PC-3 (cell line): Measurements from ENCODE around the gene ARHGAP22. TPM values are rescaled to one million over a fixed set of nuclear protein-coding genes. Genes with fewer than 3 reads are reported as not detected.

Experiments
- ATAC-seq: fragments of 200-7000 bp; cut with Tn5 transposase; 2 replicates; pipeline ENCODE4 v1.9.1; 2020; ENCODE audit warnings: mild to moderate bottlenecking, moderate library complexity
- BruUV-seq: library from RNA; stranded (reverse); fragments of 400-500 nt; replicated peaks from 2 replicates; lab custom pipeline; 2021; lab: Mats Ljungman, UMichigan
- CTCF ChIA-PET: fragments of 300-600 bp; sonication (Branson Sonifier 250); formaldehyde crosslinking; loops from one replicate; lab custom pipeline; 2022; ENCODE audit warnings: antibody characterized with exemption; lab: Charles Lee
- POLR2A ChIA-PET: fragments of 300-600 bp; sonication (Branson Sonifier 250); formaldehyde crosslinking; loops from one replicate; lab custom pipeline; 2022; ENCODE audit warnings: antibody characterized with exemption; ENCODE audit not compliant: unreplicated experiment; lab: Charles Lee
- DNase-seq: peaks from one replicate; pipeline ENCODE4 v3.0.0-alpha.2; 2015
- H2AFZ ChIP-seq: fragments of 300-600 bp; sonication (generic); 2 replicates; pipeline ENCODE4 v1.6.0; 2016; ENCODE audit warnings: antibody characterized with exemption, low read length
- H3F3A ChIP-seq: fragments of 300-600 bp; sonication (generic); one replicate; pipeline ENCODE4 v1.6.0; 2017; ENCODE audit warnings: antibody characterized with exemption, low read length, control low read depth, mild to moderate bottlenecking; ENCODE audit not compliant: unreplicated experiment
- H3K27ac ChIP-seq: fragments of 300-600 bp; sonication (generic); 2 replicates; pipeline ENCODE4 v1.5.1; 2016; ENCODE audit warnings: mild to moderate bottlenecking, low read length
- H3K27me3 ChIP-seq: fragments of 300-600 bp; sonication (generic); 2 replicates; pipeline ENCODE4 v1.6.1; 2016; ENCODE audit warnings: low read length, mixed read lengths
- H3K36me3 ChIP-seq: fragments of 300-600 bp; sonication (generic); 2 replicates; pipeline ENCODE4 v1.6.1; 2016; ENCODE audit warnings: low read depth, mixed run types, low read length, mixed read lengths
- H3K4me1 ChIP-seq: fragments of 300-600 bp; sonication (generic); 2 replicates; pipeline ENCODE4 v1.5.1; 2016; ENCODE audit warnings: low read length; ENCODE audit not compliant: insufficient read depth
- H3K4me2 ChIP-seq: fragments of 300-600 bp; sonication (generic); 2 replicates; pipeline ENCODE4 v1.6.0; 2016; ENCODE audit warnings: low read length
- H3K4me3 ChIP-seq: fragments of 300-600 bp; sonication (generic); 2 replicates; pipeline ENCODE4 v1.5.1; 2016; ENCODE audit warnings: mild to moderate bottlenecking, low read length, mixed read lengths
- H3K79me2 ChIP-seq: fragments of 300-600 bp; sonication (generic); 2 replicates; pipeline ENCODE4 v1.6.1; 2017; ENCODE audit warnings: low read length, mixed read lengths
- H3K9ac ChIP-seq: fragments of 300-600 bp; sonication (generic); 2 replicates; pipeline ENCODE4 v1.6.0; 2016; ENCODE audit warnings: mild to moderate bottlenecking, low read length
- H3K9me2 ChIP-seq: fragments of 300-600 bp; sonication (generic); replicated peaks from 2 replicates; pipeline ENCODE4 v1.6.1; 2016; ENCODE audit warnings: mixed run types, low read length, mixed read lengths
- H3K9me3 ChIP-seq: fragments of 300-600 bp; sonication (generic); 2 replicates; pipeline ENCODE4 v1.6.1; 2016; ENCODE audit warnings: low read length, mixed read lengths
- H4K20me1 ChIP-seq: fragments of 300-600 bp; sonication (generic); 2 replicates; pipeline ENCODE4 v1.6.1; 2016; ENCODE audit warnings: low read length, mixed read lengths
- EZH2 ChIP-seq: fragments of 300-600 bp; sonication (generic); IDR thresholded peaks from one replicate; pipeline ENCODE4 v1.6.1; 2017; ENCODE audit warnings: antibody characterized with exemption, mild to moderate bottlenecking, low read length; ENCODE audit not compliant: unreplicated experiment
- EZH2phosphoT487 ChIP-seq: fragments of 300-600 bp; sonication (generic); IDR thresholded peaks from 2 replicates; pipeline ENCODE4 v1.6.1; 2018; ENCODE audit warnings: mild to moderate bottlenecking, antibody characterized with exemption, low read length, borderline replicate concordance
- intact Hi-C: fragments of 100-400 bp; cut with micrococcal nuclease; formaldehyde crosslinking; loops from 2 replicates; pipeline ENCODE4 v1.9.0; 2023
- total RNA-seq: library from RNA; depleted of rRNA; stranded (reverse); fragments of >200 nt; gene quantifications from 2 replicates; pipeline ENCODE4 v1.2.3, GENCODE V29; 2014
- TF ChIP-seq, protein P1 (sequence below): fragments of 300-600 bp; sonication (generic); conservative IDR thresholded peaks from 2 replicates; pipeline ENCODE4 v1.5.1; 2017; ENCODE audit warnings: antibody characterized with exemption, low read depth, mild to moderate bottlenecking, low read length

ARHGAP22 gene
- total RNA-seq, 1 experiment from 2014 or later: 12.2 TPM

- BruUV-seq: no TSS peak
- ChIA-PET POLR2A (no interaction called here), CTCF (interaction anchor here (0.7 kb wide), 1 partner anchor 114 kb away, joined by 3 read pairs; no protein-coding TSS in a partner anchor)
- Histone ChIP-seq H3F3A (no peaks in the 10 kb centered on the region), H3K4me2 (no peak overlapping the region), H3K79me2 (no peaks in the 10 kb centered on the region), H3K4me3 (no peak overlapping the region), H4K20me1 (no peaks in the 10 kb centered on the region), H2AFZ (no peak overlapping the region), H3K27ac (no peak overlapping the region), H3K36me3 (no peaks in the 10 kb centered on the region), H3K9ac (no peak overlapping the region), H3K9me2 (no peaks in the 10 kb centered on the region), H3K4me1 (peaks cover 14% of the 10 kb centered on the region), H3K9me3 (no peaks in the 10 kb centered on the region), H3K27me3 (no peaks in the 10 kb centered on the region)
- no peak for DNase-seq
- intact Hi-C loops: no loop called here
- no peak for TF ChIP-seq EZH2phosphoT487
- TF ChIP-seq EZH2: no peak
- TF ChIP-seq, protein P1, sequence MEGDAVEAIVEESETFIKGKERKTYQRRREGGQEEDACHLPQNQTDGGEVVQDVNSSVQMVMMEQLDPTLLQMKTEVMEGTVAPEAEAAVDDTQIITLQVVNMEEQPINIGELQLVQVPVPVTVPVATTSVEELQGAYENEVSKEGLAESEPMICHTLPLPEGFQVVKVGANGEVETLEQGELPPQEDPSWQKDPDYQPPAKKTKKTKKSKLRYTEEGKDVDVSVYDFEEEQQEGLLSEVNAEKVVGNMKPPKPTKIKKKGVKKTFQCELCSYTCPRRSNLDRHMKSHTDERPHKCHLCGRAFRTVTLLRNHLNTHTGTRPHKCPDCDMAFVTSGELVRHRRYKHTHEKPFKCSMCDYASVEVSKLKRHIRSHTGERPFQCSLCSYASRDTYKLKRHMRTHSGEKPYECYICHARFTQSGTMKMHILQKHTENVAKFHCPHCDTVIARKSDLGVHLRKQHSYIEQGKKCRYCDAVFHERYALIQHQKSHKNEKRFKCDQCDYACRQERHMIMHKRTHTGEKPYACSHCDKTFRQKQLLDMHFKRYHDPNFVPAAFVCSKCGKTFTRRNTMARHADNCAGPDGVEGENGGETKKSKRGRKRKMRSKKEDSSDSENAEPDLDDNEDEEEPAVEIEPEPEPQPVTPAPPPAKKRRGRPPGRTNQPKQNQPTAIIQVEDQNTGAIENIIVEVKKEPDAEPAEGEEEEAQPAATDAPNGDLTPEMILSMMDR: no peak
- no peak for ATAC-seq
These were observed 48.5 kb upstream of the ARHGAP22 start for GRCh38 chr10:48653347-48653746.

GRCh38 chr10:48652344-48652743, 47.5 kb upstream of the ARHGAP22 start:
- Histone ChIP-seq H2AFZ (no peak overlapping the region), H3K9me3 (no peaks in the 10 kb centered on the region), H3F3A (no peaks in the 10 kb centered on the region), H3K36me3 (no peaks in the 10 kb centered on the region), H3K4me1 (peaks cover 14% of the 10 kb centered on the region), H3K4me2 (no peak overlapping the region), H3K4me3 (no peak overlapping the region), H3K9ac (no peak overlapping the region), H4K20me1 (no peaks in the 10 kb centered on the region), H3K27me3 (no peaks in the 10 kb centered on the region), H3K27ac (no peak overlapping the region), H3K9me2 (no peaks in the 10 kb centered on the region), H3K79me2 (no peaks in the 10 kb centered on the region)
- CTCF ChIA-PET: no interaction called here
- no peak for ATAC-seq
- POLR2A ChIA-PET: no interaction called here
- BruUV-seq: no TSS peak
- TF ChIP-seq EZH2phosphoT487 (no peak), EZH2 (no peak)
- TF ChIP-seq, protein P1: no peak
- DNase-seq: no peak
- intact Hi-C loops: no loop called here

DNA sequence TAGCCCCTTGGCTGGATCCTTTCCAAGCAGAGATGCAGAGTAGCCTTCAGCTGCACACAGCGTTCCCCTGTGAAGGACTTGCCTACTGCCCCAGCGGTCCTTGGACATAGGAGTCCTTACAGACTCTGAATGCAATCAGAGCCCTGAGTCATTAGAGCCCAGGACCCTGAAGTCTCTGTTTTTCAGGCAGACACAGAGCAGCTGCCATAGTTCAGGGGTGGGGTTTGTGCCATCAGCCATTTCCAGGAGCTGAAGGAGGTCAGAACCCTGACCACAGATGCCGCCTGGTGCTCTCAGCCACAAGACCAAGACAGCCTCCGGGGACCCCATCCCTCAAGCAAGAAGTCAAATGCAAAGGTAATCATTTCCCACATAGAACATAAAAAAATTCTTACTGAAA, 47.0 kb upstream of the ARHGAP22 start:
- H3K9me3 ChIP-seq: no peaks in the 10 kb centered on the region
- DNase-seq (no peak), ATAC-seq (no peak)
- no peaks in the 10 kb centered on the region for H4K20me1 ChIP-seq
- BruUV-seq: no TSS peak
- no peak overlapping the region for H3K9ac ChIP-seq
- no peaks in the 10 kb centered on the region for H3K36me3 ChIP-seq
- no peaks in the 10 kb centered on the region for H3F3A ChIP-seq
- no peak for TF ChIP-seq EZH2phosphoT487
- TF ChIP-seq, protein P1: no peak
- H3K4me2 ChIP-seq: no peak overlapping the region
- CTCF ChIA-PET: no interaction called here
- no peak overlapping the region for H2AFZ ChIP-seq
- H3K79me2 ChIP-seq: no peaks in the 10 kb centered on the region
- intact Hi-C loops: no loop called here
- no peak overlapping the region for H3K27ac ChIP-seq
- no peaks in the 10 kb centered on the region for H3K9me2 ChIP-seq
- H3K4me1 ChIP-seq: peaks cover 13% of the 10 kb centered on the region
- POLR2A ChIA-PET: no interaction called here
- H3K4me3 ChIP-seq: no peak overlapping the region
- H3K27me3 ChIP-seq: no peaks in the 10 kb centered on the region
